GM21528 (cell line): ENCODE data around the gene TRIM9.
"Not testable (repeated sequence)": the region's sequence is repeated elsewhere in the genome, so short reads cannot be mapped to it uniquely, and the experiment has no call there.

ENCODE experiments used
- ATAC-seq: cut with Tn5 transposase; IDR thresholded peaks from one replicate; pipeline ENCODE4 v1.9.1; 2021; ENCODE audit warnings: mild to moderate bottlenecking, moderate library complexity; ENCODE audit not compliant: unreplicated experiment, low FRiP score

TRIM9 gene

DNA sequence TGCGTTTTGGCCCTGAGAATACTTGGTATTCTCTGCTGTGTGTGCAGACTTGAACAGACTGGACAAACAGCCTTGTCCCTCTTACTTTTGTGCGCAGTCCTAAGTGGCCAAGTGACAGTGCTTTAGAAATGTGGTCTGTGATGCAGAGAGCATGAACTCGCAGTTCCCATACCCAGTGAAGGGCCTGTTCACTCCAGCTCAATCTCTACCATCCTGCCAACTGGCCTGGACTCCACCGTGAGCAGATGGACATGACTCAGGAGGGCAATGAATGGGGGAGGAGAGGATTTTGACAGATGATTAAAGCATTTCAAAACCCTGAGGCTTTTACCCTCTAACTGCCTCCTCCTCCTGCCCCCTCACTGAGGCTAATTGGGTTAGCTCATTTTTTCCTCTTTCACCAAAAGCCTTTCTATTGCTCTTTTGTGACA lies 88.1 kb downstream of the TRIM9 start:
- ATAC-seq, result no peak

DNA sequence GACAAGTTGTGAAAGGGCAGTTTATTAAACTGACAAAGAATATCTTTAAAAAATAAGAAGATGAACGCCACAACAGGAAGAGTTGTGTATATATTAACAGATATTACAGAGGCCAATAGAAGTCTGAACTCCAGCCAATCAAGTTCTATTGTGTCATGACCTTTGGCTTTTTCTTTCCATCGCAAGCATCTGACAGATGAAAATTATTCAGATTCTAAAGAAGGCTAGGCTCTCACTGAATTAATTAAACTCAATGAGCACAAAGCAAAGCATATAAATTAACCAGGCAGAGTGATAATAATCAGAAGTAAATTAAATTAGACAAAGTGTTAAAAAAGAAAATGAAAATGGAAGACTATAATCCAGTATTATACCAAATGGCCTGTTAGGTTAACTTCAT lies 88.6 kb downstream of the TRIM9 start:
- ATAC-seq, result no peak

GRCh38 chr14:51004801-51005526 lies 89.9 kb downstream of the TRIM9 start:
- no peak for ATAC-seq

DNA sequence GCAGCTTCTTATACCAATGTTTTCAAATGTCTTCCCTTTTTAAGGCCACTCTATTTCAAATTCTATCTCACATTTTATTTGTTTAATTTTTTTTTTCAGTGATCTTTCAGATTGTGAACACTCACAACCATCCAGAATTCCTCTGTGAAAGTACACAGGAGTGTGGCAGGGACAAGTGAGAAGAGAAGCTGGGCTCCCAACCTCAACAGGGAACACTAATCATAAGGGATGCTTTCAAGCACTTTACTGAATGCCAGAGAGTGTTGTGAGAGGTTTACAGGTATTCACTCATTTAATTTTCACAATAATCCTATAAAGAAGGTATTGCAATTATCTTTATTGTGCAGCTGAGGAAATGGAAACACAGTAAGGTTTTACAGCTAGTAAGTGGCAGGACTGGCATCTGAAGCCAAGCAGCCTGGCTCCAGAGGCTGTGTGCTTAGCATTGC lies 90.5 kb downstream of the TRIM9 start:
- ATAC-seq, result no peak

- no peak for ATAC-seq
These were observed 92.4 kb downstream of the TRIM9 start for GRCh38 chr14:51002406-51002999.

DNA sequence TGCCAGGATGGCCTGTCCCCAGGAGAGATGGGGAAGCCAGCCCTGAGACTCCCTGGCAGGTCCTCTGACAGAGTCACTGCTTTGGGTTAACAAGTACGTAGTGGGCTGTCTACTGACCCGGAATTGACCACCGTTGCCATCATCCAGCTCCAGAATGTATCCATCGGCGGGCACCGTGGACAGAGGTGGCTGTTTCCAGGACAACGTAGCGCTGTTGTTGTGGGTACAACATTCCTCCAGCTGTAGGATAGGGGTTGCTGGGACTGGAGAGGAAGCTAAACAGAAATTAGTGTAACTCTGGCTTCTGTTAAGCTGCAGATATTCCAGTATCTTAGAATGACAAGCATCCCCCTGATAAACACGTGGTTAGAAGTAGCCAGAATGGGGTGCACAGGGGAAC lies 94.3 kb downstream of the TRIM9 start:
- no peak for ATAC-seq

- ATAC-seq, result no peak
These were observed 95.2 kb downstream of the TRIM9 start for GRCh38 chr14:50999726-51000125.

- ATAC-seq, result no peak
These were observed 96.3 kb downstream of the TRIM9 start for GRCh38 chr14:50998612-50999011.

GRCh38 chr14:50997712-50998111 lies 97.2 kb downstream of the TRIM9 start:
- no peak for ATAC-seq

DNA sequence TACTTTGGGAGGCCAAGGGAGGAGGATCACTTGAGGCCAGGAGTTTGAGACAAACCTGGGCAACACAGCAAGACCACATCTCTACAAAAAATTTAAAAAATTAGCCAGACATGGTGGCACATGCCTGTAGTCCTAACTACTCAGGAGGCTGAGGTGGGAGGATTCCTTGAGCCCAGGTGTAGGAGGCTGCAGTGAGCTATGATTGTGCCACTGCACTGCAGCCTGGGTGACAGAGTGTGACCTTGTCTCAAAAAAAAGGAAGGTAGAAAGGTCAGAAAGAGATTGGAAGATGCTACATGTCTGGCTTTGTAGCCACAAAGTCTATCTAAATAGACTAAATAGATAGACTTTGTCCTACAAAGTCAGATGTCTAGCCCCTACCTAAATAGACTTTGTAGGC lies 100.7 kb downstream of the TRIM9 start:
- not testable (repeated sequence) for ATAC-seq

DNA sequence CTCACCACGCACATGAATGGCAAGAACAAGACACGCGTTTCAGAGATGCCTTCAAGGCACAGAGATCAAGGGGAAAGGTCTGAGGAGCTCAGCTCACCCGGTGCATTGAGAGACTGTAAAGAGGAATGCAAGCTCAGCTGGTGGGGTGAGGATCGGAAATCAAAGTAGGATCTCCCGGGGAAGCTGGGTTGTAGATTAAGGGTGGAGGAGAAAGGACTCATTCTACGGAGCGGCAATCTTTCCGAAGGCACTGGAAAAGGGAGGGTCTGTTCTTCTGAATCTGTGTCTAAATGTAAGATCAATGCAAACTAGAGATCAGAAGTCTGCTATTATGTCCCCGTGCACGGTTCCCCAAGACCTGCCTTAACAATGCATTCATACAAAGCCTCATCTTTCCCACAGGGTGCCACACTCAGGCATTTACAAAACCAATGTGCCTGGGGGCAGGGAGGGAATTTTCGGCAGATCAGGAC lies 109.0 kb downstream of the TRIM9 start:
- no peak for ATAC-seq

DNA sequence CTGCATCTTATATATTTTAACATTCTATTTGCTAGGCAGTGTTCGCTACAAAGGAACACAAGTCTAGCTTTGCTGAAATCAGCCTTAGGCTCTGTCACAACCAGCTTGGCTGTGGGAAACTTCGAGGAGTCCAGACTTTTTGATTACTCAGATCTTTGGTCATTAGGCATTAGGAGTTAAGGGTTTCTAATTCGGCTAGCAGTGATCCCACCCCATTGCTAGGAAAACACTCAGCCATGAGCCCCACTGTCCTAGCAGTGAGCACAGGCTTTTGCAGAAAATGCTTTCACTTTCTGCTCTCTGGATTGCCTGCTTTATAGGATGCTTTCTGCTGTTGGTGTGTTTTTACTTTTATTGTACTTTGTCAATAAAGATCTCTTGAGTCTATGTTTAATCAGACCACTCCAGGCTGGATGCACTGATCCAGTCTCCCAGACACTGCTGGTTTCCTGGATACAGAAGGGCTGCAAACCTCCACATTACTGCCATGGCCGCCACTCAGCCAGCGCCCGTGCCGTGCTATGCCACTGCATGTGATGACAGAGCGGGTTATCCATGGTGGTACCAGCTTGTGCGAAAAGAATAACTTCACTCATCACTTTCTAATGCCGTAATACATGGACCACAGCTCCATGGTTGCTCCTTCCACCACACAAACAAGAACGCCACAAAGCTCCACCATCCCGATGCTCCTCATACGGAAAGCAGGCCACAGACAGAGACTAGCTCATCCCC lies 109.6 kb downstream of the TRIM9 start:
- ATAC-seq, result no peak

GRCh38 chr14:50984036-50984710 lies 110.7 kb downstream of the TRIM9 start:
- ATAC-seq, result no peak

GRCh38 chr14:50979941-50980850 lies 114.7 kb downstream of the TRIM9 start:
- no peak for ATAC-seq

- ATAC-seq, result peak; percentile 80
These were observed 116.0 kb downstream of the TRIM9 start for GRCh38 chr14:50978888-50979287.

- peak; percentile 10 for ATAC-seq
These were observed 116.4 kb downstream of the TRIM9 start for GRCh38 chr14:50978529-50978871.

- ATAC-seq, result peak; percentile 50
These were observed 116.9 kb downstream of the TRIM9 start for GRCh38 chr14:50977863-50978528.

GRCh38 chr14:50974118-50974517 lies 120.8 kb downstream of the TRIM9 start:
- ATAC-seq, result no peak

DNA sequence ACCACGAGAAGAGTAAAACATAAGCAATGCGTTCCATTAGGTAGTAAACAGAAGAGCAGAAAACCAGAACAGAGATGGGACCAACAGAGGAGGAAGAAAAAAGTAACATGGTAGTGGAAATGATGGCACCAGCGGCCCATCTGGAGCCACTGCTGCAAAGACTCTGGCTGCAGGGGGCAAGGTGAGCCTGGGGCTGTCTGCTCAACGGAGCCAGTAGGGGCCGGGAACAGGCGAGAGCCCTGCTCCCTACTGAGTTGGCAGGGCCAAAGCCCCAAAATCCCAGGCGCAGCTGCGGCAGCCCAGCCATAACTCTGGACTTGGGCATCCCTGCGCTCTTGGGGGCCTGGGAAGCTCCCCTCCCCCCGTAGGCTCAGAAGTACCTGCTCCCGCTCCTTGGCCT lies 122.2 kb downstream of the TRIM9 start:
- no peak for ATAC-seq
